Panc1 (cell line): ENCODE measurements around the gene ZMYM3. TPM values are rescaled to one million over a fixed set of nuclear protein-coding genes. Genes with fewer than 3 reads are reported as not detected.

Experiments
- ATAC-seq: fragments of 200-7000 bp; cut with Tn5 transposase; 2 replicates; pipeline ENCODE4 v1.9.1; 2020; ENCODE audit warnings: mild to moderate bottlenecking, moderate library complexity
- BruUV-seq: library from RNA; stranded (reverse); fragments of 400-500 nt; replicated peaks from 2 replicates; lab custom pipeline; 2021; lab: Mats Ljungman, UMichigan
- CTCF ChIA-PET: fragments of 300-600 bp; sonication (Branson Sonifier 250); formaldehyde crosslinking; loops from one replicate; lab custom pipeline; 2022; ENCODE audit warnings: antibody characterized with exemption; lab: Charles Lee
- POLR2A ChIA-PET: fragments of 300-600 bp; sonication (Branson Sonifier 250); formaldehyde crosslinking; loops from one replicate; lab custom pipeline; 2022; ENCODE audit warnings: antibody characterized with exemption; lab: Charles Lee
- DNase-seq: peaks from one replicate; pipeline ENCODE4 v3.0.0-alpha.2; 2010; ENCODE audit warnings: low read depth, low spot score
- H3K27ac ChIP-seq: 2 replicates; pipeline ENCODE4 v1.5.1; 2011; ENCODE audit warnings: mild to moderate bottlenecking, low read length, inconsistent platforms
- H3K27me3 ChIP-seq: fragments of 200-500 bp; sonication (Bioruptor generic); 2 replicates; pipeline ENCODE4 v1.6.0; 2014; ENCODE audit warnings: low read length, inconsistent platforms; ENCODE audit not compliant: control insufficient read depth, insufficient read depth
- H3K36me3 ChIP-seq: fragments of 200-500 bp; sonication (Bioruptor generic); 2 replicates; pipeline ENCODE4 v1.5.1; 2014; ENCODE audit warnings: inconsistent platforms, mild to moderate bottlenecking, low read length, moderate library complexity; ENCODE audit not compliant: control insufficient read depth, insufficient read depth
- H3K4me1 ChIP-seq: 2 replicates; pipeline ENCODE4 v1.5.1; 2011; ENCODE audit warnings: inconsistent platforms, mild to moderate bottlenecking, low read length, moderate library complexity; ENCODE audit not compliant: control insufficient read depth, insufficient read depth
- H3K4me3 ChIP-seq, 2 experiments: 2 replicates each; pipeline ENCODE4 v1.5.1; 2011 to 2012; ENCODE audit warnings: low read depth in 2 of 2, low read length in 2 of 2, mild to moderate bottlenecking in 2 of 2, inconsistent platforms in 1 of 2, moderate library complexity in 1 of 2
- H3K9me3 ChIP-seq: fragments of 200-500 bp; sonication (Bioruptor generic); 2 replicates; pipeline ENCODE4 v1.5.1; 2014; ENCODE audit warnings: low read depth, mild to moderate bottlenecking, inconsistent platforms, low read length, moderate library complexity; ENCODE audit not compliant: control insufficient read depth, insufficient read depth
- POLR2AphosphoS5 ChIP-seq: IDR thresholded peaks from 2 replicates; pipeline ENCODE4 v1.6.1; 2012; ENCODE audit warnings: mild to moderate bottlenecking, low read depth, low read length, moderate library complexity
- SIN3A ChIP-seq: IDR thresholded peaks from 2 replicates; pipeline ENCODE4 v1.6.1; 2012; ENCODE audit warnings: low read depth, mild to moderate bottlenecking, low read length, moderate library complexity, borderline replicate concordance; ENCODE audit not compliant: insufficient read depth
- TCF7L2 ChIP-seq: IDR thresholded peaks from 2 replicates; pipeline ENCODE4 v1.6.1; 2011; ENCODE audit warnings: mild to moderate bottlenecking, low read depth, low read length, inconsistent platforms
- in situ Hi-C: cut with HindIII; loops from 2 replicates; pipeline ENCODE4 v1.10.0; 2016; ENCODE audit warnings: low sequenced_read_pairs, low pct_unique_long_range_greater_than_20kb
- intact Hi-C: fragments of 100-400 bp; cut with micrococcal nuclease; formaldehyde crosslinking; loops from one replicate; pipeline ENCODE4 v1.10.0; 2022; ENCODE audit not compliant: unreplicated experiment
- total RNA-seq: library from RNA; stranded (reverse); gene quantifications from one replicate; pipeline ENCODE4 v1.2.1, GENCODE V29; 2021; ENCODE audit not compliant: unreplicated experiment
- TF ChIP-seq, protein P1 (sequence below): fragments of 450-650 bp; IDR thresholded peaks from 2 replicates; pipeline ENCODE4 v1.5.1; 2017; ENCODE audit warnings: mild to moderate bottlenecking
- TF ChIP-seq, protein P2 (sequence below), 2 experiments: IDR thresholded peaks; 2 replicates each; pipeline ENCODE4 v1.6.1; 2011 to 2012; ENCODE audit warnings: low read depth in 2 of 2, control low read depth in 1 of 2, low read length in 1 of 2, mild to moderate bottlenecking in 1 of 2, moderate library complexity in 1 of 2; ENCODE audit not compliant: insufficient read depth in 1 of 2

ZMYM3 gene
- total RNA-seq, 1 experiment from 2014 or later: 40.2 TPM

DNA sequence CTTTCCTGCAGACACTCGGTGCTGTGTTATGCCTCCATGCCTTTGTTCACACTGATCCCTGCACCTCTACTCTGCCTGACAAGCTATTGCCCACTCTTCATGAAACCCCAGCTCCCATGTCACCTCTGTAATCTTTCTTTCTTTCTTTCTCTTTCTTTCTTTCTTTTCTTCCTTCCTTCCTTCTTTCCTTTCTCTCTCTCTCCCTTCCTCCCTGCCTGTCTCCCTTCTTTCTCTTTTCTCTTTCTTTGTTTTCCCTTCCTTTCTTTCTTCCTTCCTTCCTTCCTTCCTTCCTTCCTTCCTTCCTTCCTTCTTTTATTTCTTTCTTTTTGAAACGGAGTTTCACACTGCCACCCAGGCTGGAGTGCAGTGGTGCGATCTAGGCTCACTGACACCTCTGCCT lies 18.5 kb downstream of the ZMYM3 start:
- intact Hi-C loops: no loop called here
- ATAC-seq (no peak), DNase-seq (no peak)
- ChIA-PET POLR2A (no interaction called here), CTCF (no interaction called here)
- Histone ChIP-seq H3K36me3 (no peaks in the 10 kb centered on the region), H3K27ac (no peak overlapping the region), H3K9me3 (no peaks in the 10 kb centered on the region), H3K27me3 (no peaks in the 10 kb centered on the region), H3K4me1 (no peaks in the 10 kb centered on the region), H3K4me3 (no peak overlapping the region)
- TF ChIP-seq TCF7L2 (no peak), SIN3A (no peak), POLR2AphosphoS5 (no peak)
- TF ChIP-seq, protein P1, sequence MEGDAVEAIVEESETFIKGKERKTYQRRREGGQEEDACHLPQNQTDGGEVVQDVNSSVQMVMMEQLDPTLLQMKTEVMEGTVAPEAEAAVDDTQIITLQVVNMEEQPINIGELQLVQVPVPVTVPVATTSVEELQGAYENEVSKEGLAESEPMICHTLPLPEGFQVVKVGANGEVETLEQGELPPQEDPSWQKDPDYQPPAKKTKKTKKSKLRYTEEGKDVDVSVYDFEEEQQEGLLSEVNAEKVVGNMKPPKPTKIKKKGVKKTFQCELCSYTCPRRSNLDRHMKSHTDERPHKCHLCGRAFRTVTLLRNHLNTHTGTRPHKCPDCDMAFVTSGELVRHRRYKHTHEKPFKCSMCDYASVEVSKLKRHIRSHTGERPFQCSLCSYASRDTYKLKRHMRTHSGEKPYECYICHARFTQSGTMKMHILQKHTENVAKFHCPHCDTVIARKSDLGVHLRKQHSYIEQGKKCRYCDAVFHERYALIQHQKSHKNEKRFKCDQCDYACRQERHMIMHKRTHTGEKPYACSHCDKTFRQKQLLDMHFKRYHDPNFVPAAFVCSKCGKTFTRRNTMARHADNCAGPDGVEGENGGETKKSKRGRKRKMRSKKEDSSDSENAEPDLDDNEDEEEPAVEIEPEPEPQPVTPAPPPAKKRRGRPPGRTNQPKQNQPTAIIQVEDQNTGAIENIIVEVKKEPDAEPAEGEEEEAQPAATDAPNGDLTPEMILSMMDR: no peak
- TF ChIP-seq, protein P2, sequence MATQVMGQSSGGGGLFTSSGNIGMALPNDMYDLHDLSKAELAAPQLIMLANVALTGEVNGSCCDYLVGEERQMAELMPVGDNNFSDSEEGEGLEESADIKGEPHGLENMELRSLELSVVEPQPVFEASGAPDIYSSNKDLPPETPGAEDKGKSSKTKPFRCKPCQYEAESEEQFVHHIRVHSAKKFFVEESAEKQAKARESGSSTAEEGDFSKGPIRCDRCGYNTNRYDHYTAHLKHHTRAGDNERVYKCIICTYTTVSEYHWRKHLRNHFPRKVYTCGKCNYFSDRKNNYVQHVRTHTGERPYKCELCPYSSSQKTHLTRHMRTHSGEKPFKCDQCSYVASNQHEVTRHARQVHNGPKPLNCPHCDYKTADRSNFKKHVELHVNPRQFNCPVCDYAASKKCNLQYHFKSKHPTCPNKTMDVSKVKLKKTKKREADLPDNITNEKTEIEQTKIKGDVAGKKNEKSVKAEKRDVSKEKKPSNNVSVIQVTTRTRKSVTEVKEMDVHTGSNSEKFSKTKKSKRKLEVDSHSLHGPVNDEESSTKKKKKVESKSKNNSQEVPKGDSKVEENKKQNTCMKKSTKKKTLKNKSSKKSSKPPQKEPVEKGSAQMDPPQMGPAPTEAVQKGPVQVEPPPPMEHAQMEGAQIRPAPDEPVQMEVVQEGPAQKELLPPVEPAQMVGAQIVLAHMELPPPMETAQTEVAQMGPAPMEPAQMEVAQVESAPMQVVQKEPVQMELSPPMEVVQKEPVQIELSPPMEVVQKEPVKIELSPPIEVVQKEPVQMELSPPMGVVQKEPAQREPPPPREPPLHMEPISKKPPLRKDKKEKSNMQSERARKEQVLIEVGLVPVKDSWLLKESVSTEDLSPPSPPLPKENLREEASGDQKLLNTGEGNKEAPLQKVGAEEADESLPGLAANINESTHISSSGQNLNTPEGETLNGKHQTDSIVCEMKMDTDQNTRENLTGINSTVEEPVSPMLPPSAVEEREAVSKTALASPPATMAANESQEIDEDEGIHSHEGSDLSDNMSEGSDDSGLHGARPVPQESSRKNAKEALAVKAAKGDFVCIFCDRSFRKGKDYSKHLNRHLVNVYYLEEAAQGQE (IDR thresholded peaks at IDR 0.05; ENCODE audit: insufficient read depth in 1 of 2, low read depth in 2 of 2, low read length in 1 of 2): no peak
- BruUV-seq: no TSS peak
- in situ Hi-C loops: no loop called here

DNA sequence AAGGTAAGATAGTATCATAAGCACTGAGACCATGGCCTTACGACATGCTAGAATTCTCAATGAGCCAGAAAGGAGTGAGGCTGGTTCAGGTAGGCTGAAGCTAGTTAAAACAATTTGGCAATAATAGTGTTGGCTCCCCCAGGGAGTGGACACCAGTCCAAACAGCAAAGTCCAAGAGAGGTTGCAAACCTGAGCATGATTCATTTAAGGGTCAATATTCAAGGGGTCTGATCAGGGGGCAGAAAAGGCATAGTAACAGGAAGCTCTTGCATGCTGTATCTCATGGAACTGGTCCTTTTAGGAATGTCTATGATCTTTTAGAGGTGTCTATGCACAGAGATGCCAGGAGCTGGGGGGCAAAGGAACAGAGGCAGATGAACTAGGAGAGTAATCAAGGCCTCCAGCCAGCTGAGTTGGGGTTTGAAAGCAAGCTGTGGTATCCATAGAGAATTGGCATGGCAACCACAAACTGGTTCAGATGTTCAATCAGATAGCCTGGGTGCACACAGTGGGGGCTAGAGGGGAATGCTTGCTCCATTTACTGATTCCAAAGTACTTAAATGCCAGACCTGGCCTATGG lies 25.8 kb downstream of the ZMYM3 start:
- no TSS peak for BruUV-seq
- ATAC-seq: no peak
- intact Hi-C loops (no loop called here), in situ Hi-C loops (no loop called here)
- H3K27ac ChIP-seq: no peak overlapping the region
- TF ChIP-seq, protein P1: no peak
- TF ChIP-seq TCF7L2 (no peak), SIN3A (no peak), POLR2AphosphoS5 (no peak)
- TF ChIP-seq, protein P2 (IDR thresholded peaks at IDR 0.05; ENCODE audit: insufficient read depth in 1 of 2, low read depth in 2 of 2, low read length in 1 of 2): no peak
- H3K9me3 ChIP-seq: no peaks in the 10 kb centered on the region
- no peaks in the 10 kb centered on the region; the same call in 1 of the 2 replicates for H3K4me1 ChIP-seq
- H3K4me3 ChIP-seq: no peak overlapping the region
- ChIA-PET CTCF (interaction anchor here (0.6 kb wide), 1 partner anchor 20 kb away, joined by 11 read pairs; no protein-coding TSS in a partner anchor), POLR2A (no interaction called here)
- no peaks in the 10 kb centered on the region for H3K36me3 ChIP-seq
- no peak for DNase-seq
- H3K27me3 ChIP-seq: no peaks in the 10 kb centered on the region
